ENCODE measurements around the gene CENPT.

The CENPT gene

DNA sequence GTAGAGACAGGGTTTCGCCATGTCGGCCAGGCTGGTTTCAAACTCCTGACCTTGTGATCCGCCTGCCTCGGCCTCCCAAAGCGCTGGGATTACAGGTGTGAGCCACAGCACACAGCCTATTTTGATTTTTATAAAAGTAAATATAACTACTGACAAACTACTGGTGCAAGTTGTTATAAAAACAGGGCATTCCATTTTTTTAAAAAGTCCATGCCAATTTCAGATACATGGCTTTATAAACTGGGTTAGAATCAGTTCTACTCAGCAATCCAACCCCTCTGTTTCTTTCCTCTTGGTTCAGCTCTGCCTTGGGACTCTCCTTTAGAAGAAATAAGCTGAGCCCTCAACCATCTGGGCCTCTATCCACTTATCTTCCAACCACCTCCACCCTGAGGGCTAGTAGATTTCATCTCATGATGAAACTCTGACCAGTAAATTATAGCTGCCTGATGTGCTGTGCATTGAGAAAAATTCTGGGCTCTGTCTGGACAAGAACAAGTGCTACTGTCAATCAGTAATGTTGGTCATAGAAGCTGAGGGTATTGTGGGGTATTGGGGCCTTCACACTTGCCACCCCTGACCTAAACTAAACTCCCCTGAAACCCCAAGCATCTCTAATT is 51.3 kb downstream of the CENPT start:
- Histone ChIP-seq H3K9me3 (no peaks in the 10 kb centered on the region), H3K4me1 (no peaks in the 10 kb centered on the region), H3K27me3 (no peaks in the 10 kb centered on the region), H3K4me3 (ENCODE audit: low read depth, low read length) (no peak overlapping the region), H3K36me3 (peaks cover 15% of the 10 kb centered on the region)
- DNase-seq, result no peak
- TF ChIP-seq, protein P1, sequence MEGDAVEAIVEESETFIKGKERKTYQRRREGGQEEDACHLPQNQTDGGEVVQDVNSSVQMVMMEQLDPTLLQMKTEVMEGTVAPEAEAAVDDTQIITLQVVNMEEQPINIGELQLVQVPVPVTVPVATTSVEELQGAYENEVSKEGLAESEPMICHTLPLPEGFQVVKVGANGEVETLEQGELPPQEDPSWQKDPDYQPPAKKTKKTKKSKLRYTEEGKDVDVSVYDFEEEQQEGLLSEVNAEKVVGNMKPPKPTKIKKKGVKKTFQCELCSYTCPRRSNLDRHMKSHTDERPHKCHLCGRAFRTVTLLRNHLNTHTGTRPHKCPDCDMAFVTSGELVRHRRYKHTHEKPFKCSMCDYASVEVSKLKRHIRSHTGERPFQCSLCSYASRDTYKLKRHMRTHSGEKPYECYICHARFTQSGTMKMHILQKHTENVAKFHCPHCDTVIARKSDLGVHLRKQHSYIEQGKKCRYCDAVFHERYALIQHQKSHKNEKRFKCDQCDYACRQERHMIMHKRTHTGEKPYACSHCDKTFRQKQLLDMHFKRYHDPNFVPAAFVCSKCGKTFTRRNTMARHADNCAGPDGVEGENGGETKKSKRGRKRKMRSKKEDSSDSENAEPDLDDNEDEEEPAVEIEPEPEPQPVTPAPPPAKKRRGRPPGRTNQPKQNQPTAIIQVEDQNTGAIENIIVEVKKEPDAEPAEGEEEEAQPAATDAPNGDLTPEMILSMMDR (IDR thresholded peaks at IDR 0.05; ENCODE audit: low read depth, low read length), result no peak

- Histone ChIP-seq H3K36me3 (no peaks in the 10 kb centered on the region), H3K4me3 (ENCODE audit: low read depth, low read length) (no peak overlapping the region), H3K27me3 (no peaks in the 10 kb centered on the region), H3K9me3 (no peaks in the 10 kb centered on the region; the same call in 1 of the 2 replicates), H3K4me1 (no peaks in the 10 kb centered on the region)
- TF ChIP-seq, protein P1 (IDR thresholded peaks at IDR 0.05; ENCODE audit: low read depth, low read length), result no peak
- no peak for DNase-seq
These were observed 57.4 kb downstream of the CENPT start for GRCh38 chr16:67790071-67790470.

DNA sequence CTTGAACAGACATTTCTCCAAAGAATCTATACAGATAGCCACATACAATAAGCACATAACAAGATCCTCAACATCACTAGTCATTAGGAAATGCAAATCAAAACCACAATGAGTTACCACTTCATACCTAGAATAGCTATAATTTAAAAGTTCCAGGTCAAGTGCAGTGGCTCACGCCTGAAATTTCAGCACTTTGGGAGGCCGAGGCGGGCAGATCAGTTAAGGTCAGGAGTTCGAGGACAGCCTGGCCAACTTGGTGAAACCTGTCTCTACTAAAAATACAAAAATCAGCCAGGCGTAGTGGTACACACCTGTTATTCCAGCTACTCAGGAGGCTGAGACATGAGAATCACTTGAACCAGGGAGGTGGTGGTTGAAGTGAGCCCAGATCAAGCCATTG is 61.0 kb downstream of the CENPT start:
- TF ChIP-seq, protein P1 (IDR thresholded peaks at IDR 0.05; ENCODE audit: low read depth, low read length), result no peak

DNA sequence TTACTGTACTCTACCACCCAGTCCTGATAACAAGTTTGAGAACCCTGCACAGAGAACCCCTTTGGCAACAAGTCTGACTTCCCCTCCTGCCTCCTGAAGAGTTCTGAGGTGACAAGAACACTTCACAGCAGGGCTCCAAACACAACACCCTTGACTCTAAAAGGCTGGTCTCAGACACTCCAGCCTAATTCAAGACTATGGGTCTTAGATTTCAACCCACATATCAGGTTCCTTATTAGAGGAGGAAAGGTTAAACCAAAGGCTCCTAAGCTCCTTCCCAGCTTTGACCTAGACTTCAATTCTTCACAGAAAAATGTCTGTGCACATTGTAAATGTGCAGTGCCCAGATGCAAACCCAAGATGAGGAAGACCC is 64.2 kb downstream of the CENPT start:
- TF ChIP-seq, protein P1 (IDR thresholded peaks at IDR 0.05; ENCODE audit: low read depth, low read length), result no peak
- DNase-seq, result no peak
- no peaks in the 10 kb centered on the region for H3K27me3 ChIP-seq
- H3K4me1 ChIP-seq, result no peaks in the 10 kb centered on the region
- H3K4me3 ChIP-seq (ENCODE audit: low read depth, low read length), result no peak overlapping the region
- H3K36me3 ChIP-seq, result no peaks in the 10 kb centered on the region
- no peaks in the 10 kb centered on the region; the same call in 1 of the 2 replicates for H3K9me3 ChIP-seq

More for the DNA sequence above, 61.0 kb downstream of the CENPT start:
- H3K27me3 ChIP-seq, result no peaks in the 10 kb centered on the region
- H3K36me3 ChIP-seq, result no peaks in the 10 kb centered on the region
- no peaks in the 10 kb centered on the region for H3K4me1 ChIP-seq
- H3K4me3 ChIP-seq (ENCODE audit: low read depth, low read length), result no peak overlapping the region
- H3K9me3 ChIP-seq, result no peaks in the 10 kb centered on the region; the same call in 1 of the 2 replicates
- no peak for DNase-seq

DNA sequence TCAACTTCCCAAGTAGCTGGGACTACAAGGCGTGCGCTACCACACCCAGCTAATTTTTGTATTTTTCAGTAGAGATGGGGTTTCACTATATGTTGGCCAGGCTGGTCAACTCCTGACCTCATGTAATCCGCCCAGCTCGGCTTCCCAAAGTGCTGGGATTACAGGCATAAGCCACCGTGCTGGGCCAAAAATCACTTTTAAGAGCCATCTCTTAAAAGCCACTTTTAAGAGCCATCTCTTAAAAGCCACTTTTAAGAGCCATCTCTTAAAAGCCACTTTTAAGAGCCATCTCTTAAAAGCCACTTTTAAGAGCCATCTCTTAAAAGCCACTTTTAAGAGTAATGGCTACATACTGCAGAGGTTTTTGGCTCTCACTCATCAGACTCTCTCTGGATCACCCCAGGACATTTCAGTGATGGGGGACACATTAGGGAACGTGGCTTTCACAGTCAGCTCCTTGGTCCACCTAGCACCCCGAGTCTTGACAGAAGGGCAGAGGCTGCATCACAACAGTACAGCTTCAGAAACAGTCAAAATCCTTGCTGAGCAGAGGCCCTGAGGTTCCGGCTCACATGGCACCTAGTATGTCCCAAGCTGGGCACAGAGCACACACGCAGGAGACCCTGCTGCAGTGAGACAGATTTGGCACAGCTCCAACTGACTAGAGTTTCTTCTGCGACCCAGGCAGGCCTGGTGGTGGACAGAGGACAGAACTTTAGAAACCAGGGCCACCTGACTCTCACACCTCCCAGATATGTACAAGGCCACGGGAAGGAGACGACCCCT is 64.7 kb downstream of the CENPT start:
- Histone ChIP-seq H3K4me1 (no peaks in the 10 kb centered on the region), H3K27me3 (no peaks in the 10 kb centered on the region)

More for the DNA sequence above, 64.7 kb downstream of the CENPT start:
- Histone ChIP-seq H3K9me3 (no peaks in the 10 kb centered on the region; the same call in 1 of the 2 replicates), H3K4me3 (ENCODE audit: low read depth, low read length) (no peak overlapping the region), H3K36me3 (no peaks in the 10 kb centered on the region)
- TF ChIP-seq, protein P1 (IDR thresholded peaks at IDR 0.05; ENCODE audit: low read depth, low read length), result no peak
- DNase-seq, result peak; percentile 27

All from BE2C (cell line).